GM06990 (cell line): ENCODE results near the gene SLC2A10.

Experiments
- DNase-seq: peaks from one replicate; pipeline ENCODE4 v3.0.0-alpha.2; 2011; ENCODE audit not compliant: insufficient read length; ENCODE audit errors: extremely low read depth
- H3K27me3 ChIP-seq: replicated peaks from 2 replicates; pipeline ENCODE4 v1.6.0; 2011; ENCODE audit warnings: low read length; ENCODE audit not compliant: control insufficient read depth, insufficient read depth
- H3K36me3 ChIP-seq: 2 replicates; pipeline ENCODE4 v1.5.1; 2011; ENCODE audit warnings: low read length; ENCODE audit not compliant: control insufficient read depth, insufficient read depth
- H3K4me3 ChIP-seq: replicated peaks from 2 replicates; pipeline ENCODE4 v1.5.1; 2011; ENCODE audit warnings: low read depth, mild to moderate bottlenecking, control low read depth, low read length
- TF ChIP-seq, protein P1 (sequence below): IDR thresholded peaks from 2 replicates; pipeline ENCODE4 v1.5.1; 2011; ENCODE audit warnings: low read length, control low read depth, mild to moderate bottlenecking, inconsistent platforms; ENCODE audit not compliant: insufficient read depth, poor library complexity, severe bottlenecking

The SLC2A10 gene

DNA sequence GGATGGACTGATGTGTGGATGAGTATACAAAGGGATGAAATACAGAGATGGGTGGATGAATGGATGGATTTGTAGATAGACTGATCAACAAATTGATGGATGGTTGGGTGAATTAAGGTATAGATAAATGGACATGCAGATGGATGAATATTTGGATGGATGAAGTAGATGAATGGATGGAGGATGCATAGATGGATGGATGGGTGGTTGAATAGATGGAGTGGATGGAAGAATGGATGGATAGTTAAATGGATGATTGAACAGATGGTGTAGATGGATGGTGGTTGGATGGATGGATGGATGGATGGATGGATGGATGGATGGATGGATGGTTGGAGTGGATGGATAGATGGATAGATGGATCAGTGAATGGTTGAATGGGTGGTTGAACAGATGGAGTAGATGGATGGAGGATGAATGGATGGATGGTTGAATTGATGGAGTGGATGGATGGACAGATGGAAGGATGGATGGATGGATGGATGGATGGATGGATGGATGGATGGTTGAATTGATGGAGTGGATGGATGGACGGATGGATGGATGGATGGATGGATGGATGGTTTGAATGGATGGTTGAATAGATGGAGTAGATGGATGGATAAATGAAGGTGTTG lies 15.0 kb downstream of the SLC2A10 start:
- no peaks in the 10 kb centered on the region; the same call in 1 of the 2 replicates for H3K27me3 ChIP-seq
- no peaks in the 10 kb centered on the region for H3K36me3 ChIP-seq
- no peak overlapping the region for H3K4me3 ChIP-seq
- DNase-seq, result no peak
- TF ChIP-seq, protein P1, sequence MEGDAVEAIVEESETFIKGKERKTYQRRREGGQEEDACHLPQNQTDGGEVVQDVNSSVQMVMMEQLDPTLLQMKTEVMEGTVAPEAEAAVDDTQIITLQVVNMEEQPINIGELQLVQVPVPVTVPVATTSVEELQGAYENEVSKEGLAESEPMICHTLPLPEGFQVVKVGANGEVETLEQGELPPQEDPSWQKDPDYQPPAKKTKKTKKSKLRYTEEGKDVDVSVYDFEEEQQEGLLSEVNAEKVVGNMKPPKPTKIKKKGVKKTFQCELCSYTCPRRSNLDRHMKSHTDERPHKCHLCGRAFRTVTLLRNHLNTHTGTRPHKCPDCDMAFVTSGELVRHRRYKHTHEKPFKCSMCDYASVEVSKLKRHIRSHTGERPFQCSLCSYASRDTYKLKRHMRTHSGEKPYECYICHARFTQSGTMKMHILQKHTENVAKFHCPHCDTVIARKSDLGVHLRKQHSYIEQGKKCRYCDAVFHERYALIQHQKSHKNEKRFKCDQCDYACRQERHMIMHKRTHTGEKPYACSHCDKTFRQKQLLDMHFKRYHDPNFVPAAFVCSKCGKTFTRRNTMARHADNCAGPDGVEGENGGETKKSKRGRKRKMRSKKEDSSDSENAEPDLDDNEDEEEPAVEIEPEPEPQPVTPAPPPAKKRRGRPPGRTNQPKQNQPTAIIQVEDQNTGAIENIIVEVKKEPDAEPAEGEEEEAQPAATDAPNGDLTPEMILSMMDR, result no peak

DNA sequence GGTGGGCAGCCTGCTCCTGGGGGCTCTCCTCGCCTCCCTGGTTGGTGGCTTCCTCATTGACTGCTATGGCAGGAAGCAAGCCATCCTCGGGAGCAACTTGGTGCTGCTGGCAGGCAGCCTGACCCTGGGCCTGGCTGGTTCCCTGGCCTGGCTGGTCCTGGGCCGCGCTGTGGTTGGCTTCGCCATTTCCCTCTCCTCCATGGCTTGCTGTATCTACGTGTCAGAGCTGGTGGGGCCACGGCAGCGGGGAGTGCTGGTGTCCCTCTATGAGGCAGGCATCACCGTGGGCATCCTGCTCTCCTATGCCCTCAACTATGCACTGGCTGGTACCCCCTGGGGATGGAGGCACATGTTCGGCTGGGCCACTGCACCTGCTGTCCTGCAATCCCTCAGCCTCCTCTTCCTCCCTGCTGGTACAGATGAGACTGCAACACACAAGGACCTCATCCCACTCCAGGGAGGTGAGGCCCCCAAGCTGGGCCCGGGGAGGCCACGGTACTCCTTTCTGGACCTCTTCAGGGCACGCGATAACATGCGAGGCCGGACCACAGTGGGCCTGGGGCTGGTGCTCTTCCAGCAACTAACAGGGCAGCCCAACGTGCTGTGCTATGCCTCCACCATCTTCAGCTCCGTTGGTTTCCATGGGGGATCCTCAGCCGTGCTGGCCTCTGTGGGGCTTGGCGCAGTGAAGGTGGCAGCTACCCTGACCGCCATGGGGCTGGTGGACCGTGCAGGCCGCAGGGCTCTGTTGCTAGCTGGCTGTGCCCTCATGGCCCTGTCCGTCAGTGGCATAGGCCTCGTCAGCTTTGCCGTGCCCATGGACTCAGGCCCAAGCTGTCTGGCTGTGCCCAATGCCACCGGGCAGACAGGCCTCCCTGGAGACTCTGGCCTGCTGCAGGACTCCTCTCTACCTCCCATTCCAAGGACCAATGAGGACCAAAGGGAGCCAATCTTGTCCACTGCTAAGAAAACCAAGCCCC lies 16.0 kb downstream of the SLC2A10 start:
- TF ChIP-seq, protein P1, result no peak
- Histone ChIP-seq H3K36me3 (no peaks in the 10 kb centered on the region), H3K27me3 (no peaks in the 10 kb centered on the region; the same call in 1 of the 2 replicates), H3K4me3 (no peak overlapping the region)
- no peak for DNase-seq

DNA sequence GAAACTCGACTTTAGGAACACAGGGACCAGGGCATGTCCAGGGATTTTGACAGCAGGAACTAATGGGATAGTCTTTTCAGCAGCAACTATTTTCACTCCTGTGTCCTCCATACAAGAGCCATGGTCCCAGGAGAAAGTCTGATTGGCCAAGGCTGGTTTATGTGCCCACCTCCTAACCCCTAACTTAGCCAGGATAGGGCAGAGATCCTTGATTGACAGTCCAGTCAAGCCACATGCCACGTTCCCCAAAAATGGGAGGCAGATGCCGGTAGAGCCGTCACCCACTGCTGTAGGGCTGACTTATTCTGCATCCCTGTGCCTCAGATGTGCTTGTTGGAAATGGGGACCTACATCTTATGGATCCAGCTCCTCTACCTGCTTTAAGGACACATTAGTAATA lies 22.3 kb downstream of the SLC2A10 start:
- H3K27me3 ChIP-seq, result no peaks in the 10 kb centered on the region; the same call in 1 of the 2 replicates
- TF ChIP-seq, protein P1, result no peak
- DNase-seq, result no peak
- H3K36me3 ChIP-seq, result no peaks in the 10 kb centered on the region
- H3K4me3 ChIP-seq, result no peak overlapping the region

DNA sequence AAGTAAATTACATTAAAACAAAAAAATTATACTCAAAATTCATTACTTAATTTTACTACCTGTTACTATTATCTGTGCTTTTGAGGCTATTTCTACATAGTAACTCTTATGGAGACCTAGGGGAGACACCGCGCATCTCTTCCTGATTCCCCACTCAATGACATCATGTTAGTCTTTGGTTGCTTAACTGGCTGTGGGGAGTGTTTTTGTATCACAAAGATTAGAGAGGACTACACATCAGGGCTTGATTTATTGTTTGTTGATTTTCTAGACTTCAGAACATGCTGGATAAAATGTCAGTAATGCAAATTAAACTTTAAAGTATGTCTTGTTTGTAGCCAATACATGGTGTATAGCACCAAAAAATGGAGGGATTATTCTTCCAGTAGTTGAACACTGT lies 26.0 kb downstream of the SLC2A10 start:
- H3K4me3 ChIP-seq, result no peak overlapping the region
- TF ChIP-seq, protein P1, result no peak
- H3K36me3 ChIP-seq, result no peaks in the 10 kb centered on the region
- DNase-seq, result no peak
- no peaks in the 10 kb centered on the region; the same call in 1 of the 2 replicates for H3K27me3 ChIP-seq

DNA sequence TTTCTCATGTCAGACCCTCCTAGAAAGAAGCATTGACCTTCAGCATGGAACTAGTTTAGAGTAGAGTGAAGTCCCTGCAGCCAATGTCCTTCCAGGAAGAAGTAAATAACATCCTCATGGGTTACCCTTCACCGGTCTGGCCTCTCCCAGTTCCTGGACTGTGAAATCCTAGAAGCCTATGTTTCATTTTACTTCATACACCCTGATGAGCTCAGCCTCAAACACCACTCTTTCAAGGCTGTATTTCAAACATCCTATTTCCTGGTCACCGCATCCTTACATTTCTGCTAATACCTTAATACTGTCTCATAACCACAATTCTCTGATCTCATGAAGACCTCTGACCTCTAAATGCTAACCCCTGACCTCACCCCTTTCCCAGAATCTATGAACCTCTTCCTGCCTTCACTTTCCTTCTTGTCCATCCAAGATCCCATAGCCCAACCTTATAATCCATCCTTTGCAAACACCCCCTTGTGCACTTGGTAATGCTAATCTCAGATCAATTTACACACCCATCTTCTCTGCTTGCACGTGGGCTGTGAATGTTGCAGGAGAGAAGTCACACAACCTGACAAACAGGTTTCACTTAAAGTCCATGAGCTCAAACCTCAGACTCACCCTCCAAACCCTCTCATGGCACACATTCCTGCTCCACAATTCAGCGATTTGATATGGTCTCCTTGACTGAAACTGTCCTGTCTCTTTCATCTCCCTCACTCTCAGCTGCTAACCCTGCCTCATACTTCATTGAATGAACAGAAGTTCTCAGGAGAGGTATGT lies 30.2 kb downstream of the SLC2A10 start:
- Histone ChIP-seq H3K27me3 (no peaks in the 10 kb centered on the region), H3K4me3 (no peak overlapping the region), H3K36me3 (no peaks in the 10 kb centered on the region)
- TF ChIP-seq, protein P1, result no peak
- no peak for DNase-seq
